IMR-90 (cell line): ENCODE measurements around the gene SLC26A6. TPM values are rescaled to one million over a fixed set of nuclear protein-coding genes. Genes with fewer than 3 reads are reported as not detected.

Experiments used
- ATAC-seq: fragments of 200-7000 bp; cut with Tn5 transposase; 2 replicates; pipeline ENCODE4 v1.9.1; 2020; ENCODE audit warnings: low read depth, mild to moderate bottlenecking, moderate library complexity
- BruUV-seq: library from RNA; stranded (reverse); fragments of 400-500 nt; replicated peaks from 2 replicates; lab custom pipeline; 2021; lab: Mats Ljungman, UMichigan
- CTCF ChIA-PET: fragments of 300-600 bp; formaldehyde crosslinking; extraction: SDS; loops from one replicate; lab custom pipeline; 2021; ENCODE audit warnings: antibody characterized with exemption; lab: Yijun Ruan, JAX
- POLR2A ChIA-PET: fragments of 300-600 bp; sonication (Branson Sonifier 250); formaldehyde crosslinking; loops from one replicate; lab custom pipeline; 2022; ENCODE audit warnings: antibody characterized with exemption; ENCODE audit not compliant: unreplicated experiment; lab: Charles Lee
- DNase-seq: peaks from one replicate; pipeline ENCODE4 v3.0.0; 2013
- H2AFZ ChIP-seq: replicated peaks from 2 replicates; pipeline ENCODE3; 2013; ENCODE audit warnings: low read length, mild to moderate bottlenecking; ENCODE audit not compliant: poor library complexity
- H2AK5ac ChIP-seq: 2 replicates; pipeline ENCODE4 v1.6.1; 2013; ENCODE audit warnings: low read depth, low read length, inconsistent platforms
- H2AK9ac ChIP-seq: replicated peaks from 2 replicates; pipeline ENCODE3; 2013; ENCODE audit warnings: mild to moderate bottlenecking, low read depth, low read length, moderate library complexity; ENCODE audit not compliant: poor library complexity
- H2BK120ac ChIP-seq: 2 replicates; pipeline ENCODE4 v1.6.1; 2013; ENCODE audit warnings: low read depth, low read length, inconsistent platforms
- H2BK15ac ChIP-seq: 3 replicates; pipeline ENCODE4 v1.6.1; 2013; ENCODE audit warnings: low read depth, low read length, inconsistent platforms
- H2BK20ac ChIP-seq: 2 replicates; pipeline ENCODE4 v1.6.1; 2013; ENCODE audit warnings: low read depth, mild to moderate bottlenecking, inconsistent platforms, low read length, moderate library complexity
- H2BK5ac ChIP-seq: 2 replicates; pipeline ENCODE4 v1.6.1; 2013; ENCODE audit warnings: mild to moderate bottlenecking, low read depth, low read length, inconsistent platforms; ENCODE audit not compliant: poor library complexity, severe bottlenecking
- H3K14ac ChIP-seq: replicated peaks from 2 replicates; pipeline ENCODE4 v1.6.1; 2013; ENCODE audit warnings: low read depth, low read length, inconsistent platforms
- H3K18ac ChIP-seq: 2 replicates; pipeline ENCODE4 v1.6.1; 2013; ENCODE audit warnings: low read depth, low read length, control low read depth
- H3K23ac ChIP-seq: 2 replicates; pipeline ENCODE4 v1.6.1; 2013; ENCODE audit warnings: low read depth, low read length, inconsistent platforms
- H3K27ac ChIP-seq: 2 replicates; pipeline ENCODE4 v1.5.1; 2013; ENCODE audit warnings: mild to moderate bottlenecking, control low read depth, low read length; ENCODE audit not compliant: insufficient read depth
- H3K27me3 ChIP-seq: 2 replicates; pipeline ENCODE4 v1.6.1; 2013; ENCODE audit warnings: low read length; ENCODE audit not compliant: control insufficient read depth, insufficient read depth
- H3K36me3 ChIP-seq: 2 replicates; pipeline ENCODE4 v1.6.1; 2013; ENCODE audit warnings: low read length, mixed read lengths; ENCODE audit not compliant: control insufficient read depth, insufficient read depth
- H3K4ac ChIP-seq: 2 replicates; pipeline ENCODE4 v1.6.1; 2013; ENCODE audit warnings: low read depth, low read length, inconsistent platforms
- H3K4me1 ChIP-seq: 2 replicates; pipeline ENCODE4 v1.6.1; 2013; ENCODE audit warnings: low read length, mixed read lengths; ENCODE audit not compliant: control insufficient read depth, insufficient read depth
- H3K4me2 ChIP-seq: 2 replicates; pipeline ENCODE4 v1.6.1; 2013; ENCODE audit warnings: low read depth, mild to moderate bottlenecking, control low read depth, low read length, moderate library complexity
- H3K4me3 ChIP-seq: 2 replicates; pipeline ENCODE4 v1.5.1; 2013; ENCODE audit warnings: low read depth, mild to moderate bottlenecking, control low read depth, low read length, moderate library complexity; ENCODE audit not compliant: insufficient read depth
- H3K56ac ChIP-seq: 2 replicates; pipeline ENCODE4 v1.6.1; 2013; ENCODE audit warnings: low read length, inconsistent platforms; ENCODE audit not compliant: insufficient read depth; ENCODE audit errors: extremely low read depth
- H3K79me1 ChIP-seq, 2 experiments: 2 replicates each; pipeline ENCODE4 v1.6.1; 2013; ENCODE audit warnings: low read length in 2 of 2, inconsistent platforms in 1 of 2, low read depth in 1 of 2
- H3K9ac ChIP-seq: 2 replicates; pipeline ENCODE4 v1.6.1; 2013; ENCODE audit warnings: low read depth, low read length, control low read depth
- H3K9me1 ChIP-seq: 2 replicates; pipeline ENCODE4 v1.6.1; 2013; ENCODE audit warnings: low read length, inconsistent platforms; ENCODE audit not compliant: insufficient read depth
- H3K9me3 ChIP-seq: 2 replicates; pipeline ENCODE4 v1.6.1; 2013; ENCODE audit warnings: low read length; ENCODE audit not compliant: control insufficient read depth, insufficient read depth
- H4K20me1 ChIP-seq: 2 replicates; pipeline ENCODE4 v1.6.1; 2013; ENCODE audit warnings: low read length, inconsistent platforms; ENCODE audit not compliant: insufficient read depth
- H4K5ac ChIP-seq: 2 replicates; pipeline ENCODE4 v1.6.1; 2013; ENCODE audit warnings: mild to moderate bottlenecking, low read depth, low read length, control low read depth
- H4K8ac ChIP-seq, 2 experiments: 2 replicates each; pipeline ENCODE4 v1.6.1; 2013; ENCODE audit warnings: low read depth in 2 of 2, low read length in 2 of 2, control low read depth in 1 of 2, inconsistent platforms in 1 of 2
- H4K91ac ChIP-seq: 2 replicates; pipeline ENCODE4 v1.6.1; 2013; ENCODE audit warnings: low read depth, low read length, inconsistent platforms; ENCODE audit not compliant: insufficient read depth
- BHLHE40 ChIP-seq: fragments of 150-350 bp; IDR thresholded peaks from 2 replicates; pipeline ENCODE4 v1.6.1; 2016; ENCODE audit warnings: mild to moderate bottlenecking, low read depth, low read length
- CTCF ChIP-seq: conservative IDR thresholded peaks from 2 replicates; pipeline ENCODE4 v1.5.1; 2012; ENCODE audit warnings: mild to moderate bottlenecking, low read depth, low read length, improper control_type of control experiment
- ELK1 ChIP-seq: fragments of 150-350 bp; IDR thresholded peaks from 2 replicates; pipeline ENCODE4 v1.6.1; 2016; ENCODE audit warnings: low read depth, mild to moderate bottlenecking, low read length, moderate library complexity, borderline replicate concordance
- FOS ChIP-seq: fragments of 150-350 bp; IDR thresholded peaks from 2 replicates; pipeline ENCODE4 v1.6.1; 2016; ENCODE audit warnings: low read depth, low read length
- MAFK ChIP-seq: IDR thresholded peaks from 2 replicates; pipeline ENCODE4 v1.6.1; 2012; ENCODE audit warnings: low read depth, low read length, improper control_type of control experiment
- NFE2L2 ChIP-seq: fragments of 150-350 bp; IDR thresholded peaks from 2 replicates; pipeline ENCODE4 v1.6.1; 2016; ENCODE audit warnings: low read depth, mild to moderate bottlenecking, low read length
- WGBS, 2 experiments: methylation state at CpG; one replicate each; pipeline versions ENCODE4 v1.1.5 to v1.1.7; 2013; ENCODE audit warnings: missing lambda C conversion rate in 2 of 2; ENCODE audit not compliant: insufficient read length in 1 of 2; ENCODE audit errors: extremely low coverage in 2 of 2; 5-methylcytosine and 5-hydroxymethylcytosine counted together
- dilution Hi-C: fragments of 300-500 bp; cut with HindIII; formaldehyde crosslinking; loops from one replicate; pipeline ENCODE4 v1.14.3; 2018; ENCODE audit warnings: low sequenced_read_pairs; ENCODE audit not compliant: unreplicated experiment
- in situ Hi-C: fragments of 300-500 bp; cut with MboI; formaldehyde crosslinking; loops from 3 replicates; pipeline ENCODE4 v1.14.3; 2019; ENCODE audit warnings: low sequenced_read_pairs, inconsistent platforms, mixed read lengths
- intact Hi-C: fragments of 100-400 bp; cut with micrococcal nuclease; formaldehyde crosslinking; loops from 2 replicates; pipeline ENCODE4 v1.10.0; 2022
- polyA plus RNA-seq, 3 experiments: library from polyadenylated mRNA; depleted of rRNA; stranded (reverse); fragments of >200 nt; gene quantifications; 2 replicates each; pipeline ENCODE4 v1.2.3, GENCODE V29; 2012; ENCODE audit warnings: low replicate concordance in 1 of 3
- total RNA-seq: library from RNA; depleted of rRNA; stranded (reverse); fragments of >200 nt; gene quantifications from 2 replicates; pipeline ENCODE4 v1.2.3, GENCODE V29; 2012

SLC26A6 gene
- total and polyA plus RNA-seq, 2 of the 4 experiments (the other 2 are of a cell fraction), result 11.8 to 34.3 TPM

GRCh38 chr3:48678566-48679380 is 43.5 kb upstream of the SLC26A6 start:
- ATAC-seq, result no peak

More at GRCh38 chr3:48678566-48679380, 43.5 kb upstream of the SLC26A6 start:
- in situ Hi-C loops (no loop called here), dilution Hi-C loops (no loop called here), intact Hi-C loops (loop anchor here (2.0 kb wide), 1 partner anchor 14 kb away; no protein-coding TSS in a partner anchor)
- peak overlapping the region; percentile 75 for H4K91ac ChIP-seq
- 97% methylated on average over 16 of the region's 24 CpGs; no CpG with 5 or more reads in 1 of the 2 experiments for WGBS, 2 experiments
- ChIA-PET CTCF (interaction anchor here (1.2 kb wide), 1 partner anchor 10 kb away, joined by 3 read pairs; no protein-coding TSS in a partner anchor), POLR2A (no interaction called here)
- H3K14ac ChIP-seq, result peak overlapping the region; percentile 68; the same call in 1 of the 2 replicates
- H3K79me1 ChIP-seq, result peaks cover 6 to 51% of the 10 kb centered on the region in 2 experiments; a peak in 3 of 4 replicates
- peak overlapping the region; percentile 97 for H2AK5ac ChIP-seq
- H3K56ac ChIP-seq, result no peak overlapping the region
- H3K4me2 ChIP-seq, result no peak overlapping the region
- peak overlapping the region in 1 of 2 experiments; percentile 65; a peak in 2 of 4 replicates for H4K8ac ChIP-seq
- TF ChIP-seq CTCF, result no peak
- no peak for TF ChIP-seq ELK1
- TF ChIP-seq MAFK, result no peak
- TF ChIP-seq BHLHE40, result no peak
- no peak for TF ChIP-seq FOS
- TF ChIP-seq NFE2L2, result no peak
- H2BK20ac ChIP-seq, result peak overlapping the region; percentile 88; the same call in 1 of the 2 replicates
- peak overlapping the region; percentile 28; the same call in 1 of the 2 replicates for H3K18ac ChIP-seq
- DNase-seq, result no peak
- H3K4me1 ChIP-seq, result peaks cover 23% of the 10 kb centered on the region
- peak overlapping the region; percentile 32; the same call in 1 of the 2 replicates for H4K5ac ChIP-seq
- H2BK15ac ChIP-seq, result peak overlapping the region; percentile 33; the same call in 2 of the 3 replicates
- peak overlapping the region; percentile 80 for H3K4ac ChIP-seq
- H3K9me1 ChIP-seq, result peaks cover 45% of the 10 kb centered on the region
- no peak overlapping the region for H3K23ac ChIP-seq
- no TSS peak for BruUV-seq
- peak overlapping the region; percentile 86 for H3K27ac ChIP-seq
- peaks cover 19% of the 10 kb centered on the region for H4K20me1 ChIP-seq
- no peak overlapping the region for H3K9ac ChIP-seq
- no peaks in the 10 kb centered on the region for H3K27me3 ChIP-seq
- H2AK9ac ChIP-seq, result peak overlapping the region; percentile 80
- H3K9me3 ChIP-seq, result no peaks in the 10 kb centered on the region
- H3K36me3 ChIP-seq, result peaks cover 72% of the 10 kb centered on the region
- peak overlapping the region; percentile 18 for H2AFZ ChIP-seq
- H2BK5ac ChIP-seq, result peak overlapping the region; percentile 83
- H3K4me3 ChIP-seq, result no peak overlapping the region
- peak overlapping the region; percentile 91 for H2BK120ac ChIP-seq
